AG20443 (cell line): ENCODE results near the gene SH3PXD2A.
"Not testable (repeated sequence)": the region's sequence is repeated elsewhere in the genome, so short reads cannot be mapped to it uniquely, and the experiment has no call there.

Experiments
- DNase-seq: peaks from one replicate; pipeline ENCODE4 v3.0.0; 2012; ENCODE audit warnings: low spot score, mixed read lengths

The SH3PXD2A gene

GRCh38 chr10:103849880-103850571 lies 5.3 kb downstream of the SH3PXD2A start:
- peak; percentile 82 for DNase-seq

- no peak for DNase-seq
These were observed 6.0 kb downstream of the SH3PXD2A start for GRCh38 chr10:103849212-103849877.

GRCh38 chr10:103847909-103848468 lies 7.4 kb downstream of the SH3PXD2A start:
- no peak for DNase-seq

GRCh38 chr10:103847346-103847745 lies 8.0 kb downstream of the SH3PXD2A start:
- no peak for DNase-seq

- DNase-seq = no peak
These were observed 9.4 kb downstream of the SH3PXD2A start for GRCh38 chr10:103845972-103846371.

- DNase-seq = not testable (repeated sequence)
These were observed 10.0 kb downstream of the SH3PXD2A start for GRCh38 chr10:103845346-103845745.

- peak; percentile 78 for DNase-seq
These were observed 11.4 kb downstream of the SH3PXD2A start for GRCh38 chr10:103843854-103844570.

GRCh38 chr10:103843045-103843444 lies 12.3 kb downstream of the SH3PXD2A start:
- DNase-seq = no peak

- no peak for DNase-seq
These were observed 12.8 kb downstream of the SH3PXD2A start for GRCh38 chr10:103842605-103843004.

GRCh38 chr10:103841519-103841918 lies 13.9 kb downstream of the SH3PXD2A start:
- no peak for DNase-seq

GRCh38 chr10:103840740-103841070 lies 14.7 kb downstream of the SH3PXD2A start:
- DNase-seq = no peak

- no peak for DNase-seq
These were observed 15.3 kb downstream of the SH3PXD2A start for GRCh38 chr10:103839872-103840739.

GRCh38 chr10:103839519-103839871 lies 15.9 kb downstream of the SH3PXD2A start:
- no peak for DNase-seq

GRCh38 chr10:103838862-103839518 lies 16.4 kb downstream of the SH3PXD2A start:
- peak; percentile 55 for DNase-seq

- DNase-seq = no peak
These were observed 17.3 kb downstream of the SH3PXD2A start for GRCh38 chr10:103838070-103838395.

GRCh38 chr10:103837370-103838069 lies 17.9 kb downstream of the SH3PXD2A start:
- DNase-seq = no peak

GRCh38 chr10:103836861-103837260 lies 18.5 kb downstream of the SH3PXD2A start:
- no peak for DNase-seq

GRCh38 chr10:103836273-103836672 lies 19.1 kb downstream of the SH3PXD2A start:
- no peak for DNase-seq

- DNase-seq = peak; percentile 90
These were observed 20.0 kb downstream of the SH3PXD2A start for GRCh38 chr10:103835096-103836050.
